Osteoblast (primary cell): ENCODE results near the gene NTSR2. TPM values are rescaled to one million over a fixed set of nuclear protein-coding genes. Genes with fewer than 3 reads are reported as not detected.

Experiments used
- DNase-seq: peaks from one replicate; pipeline ENCODE4 v3.0.0; 2011; ENCODE audit warnings: low spot score, mixed read lengths; ENCODE audit not compliant: insufficient read length; ENCODE audit errors: missing footprints
- H2AFZ ChIP-seq: 2 replicates; pipeline ENCODE4 v1.6.0; 2011; ENCODE audit warnings: mild to moderate bottlenecking, low read length
- H3K27ac ChIP-seq: 2 replicates; pipeline ENCODE4 v1.5.1; 2011; ENCODE audit warnings: mild to moderate bottlenecking, low read depth, low read length, moderate library complexity
- H3K27me3 ChIP-seq: 2 replicates; pipeline ENCODE4 v1.6.0; 2012; ENCODE audit warnings: mild to moderate bottlenecking, control low read depth, inconsistent platforms, low read length, moderate library complexity; ENCODE audit not compliant: insufficient read depth
- H3K36me3 ChIP-seq: 2 replicates; pipeline ENCODE4 v1.5.1; 2011; ENCODE audit warnings: mild to moderate bottlenecking, low read length, control low read depth, moderate library complexity; ENCODE audit not compliant: insufficient read depth
- H3K4me1 ChIP-seq: 2 replicates; pipeline ENCODE4 v1.5.1; 2011; ENCODE audit warnings: mild to moderate bottlenecking, low read length, control low read depth, moderate library complexity; ENCODE audit not compliant: insufficient read depth
- H3K4me2 ChIP-seq: 2 replicates; pipeline ENCODE4 v1.6.0; 2011; ENCODE audit warnings: mild to moderate bottlenecking, low read length; ENCODE audit not compliant: insufficient read depth
- H3K4me3 ChIP-seq: fragments of 200-600 bp; sonication (generic); 3 replicates; pipeline ENCODE4 v1.5.1; 2012; ENCODE audit warnings: mild to moderate bottlenecking, low read length, inconsistent platforms; ENCODE audit not compliant: insufficient read depth
- H3K79me2 ChIP-seq: 2 replicates; pipeline ENCODE4 v1.6.0; 2012; ENCODE audit warnings: mild to moderate bottlenecking, low read length, control low read depth, inconsistent platforms; ENCODE audit not compliant: insufficient read depth
- H3K9me3 ChIP-seq: 2 replicates; pipeline ENCODE4 v1.5.1; 2011; ENCODE audit warnings: low read depth, low read length, control low read depth
- H4K20me1 ChIP-seq: 2 replicates; pipeline ENCODE4 v1.6.0; 2012; ENCODE audit warnings: mild to moderate bottlenecking, low read length, control low read depth; ENCODE audit not compliant: insufficient read depth
- total RNA-seq: library from RNA; depleted of rRNA; stranded (reverse); fragments of >200 nt; gene quantifications from 2 replicates; pipeline ENCODE4 v1.2.3, GENCODE V29; 2012
- TF ChIP-seq, protein P1 (sequence below): IDR thresholded peaks from 2 replicates; pipeline ENCODE4 v1.5.1; 2011; ENCODE audit warnings: mild to moderate bottlenecking, low read depth, low read length, moderate library complexity; ENCODE audit errors: extremely low read depth

NTSR2 gene
- total RNA-seq, 1 donor = not detected

DNA sequence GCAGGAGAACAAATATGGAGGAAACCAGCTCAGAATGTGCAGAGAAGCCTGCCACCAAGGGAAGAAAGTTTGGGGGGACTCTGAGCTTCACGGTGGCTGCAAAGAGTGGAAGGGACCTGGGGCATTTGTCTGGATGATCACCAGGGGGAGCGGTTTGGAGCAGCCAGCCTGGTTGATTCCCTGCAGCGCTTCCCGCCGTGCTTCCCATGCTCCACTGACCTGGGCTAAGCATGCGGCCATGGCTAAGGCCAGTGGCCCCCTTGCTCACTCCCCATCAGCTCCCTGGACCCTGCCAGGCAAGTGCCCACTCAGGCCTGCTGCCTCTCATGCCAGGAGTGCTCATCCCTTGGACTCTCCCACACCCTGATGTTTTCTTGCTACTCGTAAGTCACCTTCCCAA lies 27.0 kb downstream of the NTSR2 start:
- H3K36me3 ChIP-seq = no peaks in the 10 kb centered on the region
- no peak for DNase-seq
- H3K4me2 ChIP-seq = no peak overlapping the region
- no peak overlapping the region for H3K27ac ChIP-seq
- no peaks in the 10 kb centered on the region for H3K79me2 ChIP-seq
- TF ChIP-seq, protein P1, sequence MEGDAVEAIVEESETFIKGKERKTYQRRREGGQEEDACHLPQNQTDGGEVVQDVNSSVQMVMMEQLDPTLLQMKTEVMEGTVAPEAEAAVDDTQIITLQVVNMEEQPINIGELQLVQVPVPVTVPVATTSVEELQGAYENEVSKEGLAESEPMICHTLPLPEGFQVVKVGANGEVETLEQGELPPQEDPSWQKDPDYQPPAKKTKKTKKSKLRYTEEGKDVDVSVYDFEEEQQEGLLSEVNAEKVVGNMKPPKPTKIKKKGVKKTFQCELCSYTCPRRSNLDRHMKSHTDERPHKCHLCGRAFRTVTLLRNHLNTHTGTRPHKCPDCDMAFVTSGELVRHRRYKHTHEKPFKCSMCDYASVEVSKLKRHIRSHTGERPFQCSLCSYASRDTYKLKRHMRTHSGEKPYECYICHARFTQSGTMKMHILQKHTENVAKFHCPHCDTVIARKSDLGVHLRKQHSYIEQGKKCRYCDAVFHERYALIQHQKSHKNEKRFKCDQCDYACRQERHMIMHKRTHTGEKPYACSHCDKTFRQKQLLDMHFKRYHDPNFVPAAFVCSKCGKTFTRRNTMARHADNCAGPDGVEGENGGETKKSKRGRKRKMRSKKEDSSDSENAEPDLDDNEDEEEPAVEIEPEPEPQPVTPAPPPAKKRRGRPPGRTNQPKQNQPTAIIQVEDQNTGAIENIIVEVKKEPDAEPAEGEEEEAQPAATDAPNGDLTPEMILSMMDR = no peak
- no peak overlapping the region for H2AFZ ChIP-seq
- H3K4me1 ChIP-seq = no peaks in the 10 kb centered on the region
- no peak overlapping the region for H3K4me3 ChIP-seq
- no peaks in the 10 kb centered on the region for H3K9me3 ChIP-seq
- no peaks in the 10 kb centered on the region for H4K20me1 ChIP-seq
- H3K27me3 ChIP-seq = peaks cover 3% of the 10 kb centered on the region

DNA sequence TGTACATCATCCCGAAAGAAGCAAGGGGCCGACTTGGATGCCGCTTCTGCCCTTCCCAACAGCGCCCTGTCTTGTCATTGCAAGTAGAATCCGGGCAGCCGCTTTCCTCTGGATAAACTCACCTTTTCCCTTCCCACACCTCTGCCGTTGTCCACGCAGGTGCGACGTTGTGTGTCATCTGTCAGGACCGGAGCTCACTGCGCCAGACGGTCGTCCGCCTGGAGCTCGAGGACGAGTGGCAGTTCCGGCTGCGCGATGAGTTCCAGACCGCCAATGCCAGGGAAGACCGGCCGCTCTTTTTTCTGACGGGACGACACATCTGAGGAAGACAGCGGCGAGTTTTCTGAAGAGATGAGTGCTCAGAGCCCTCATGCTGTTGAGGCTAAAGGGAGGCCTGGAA lies 29.9 kb downstream of the NTSR2 start:
- no peak for DNase-seq
- no peaks in the 10 kb centered on the region for H3K36me3 ChIP-seq
- H3K27ac ChIP-seq = no peak overlapping the region
- no peak overlapping the region for H2AFZ ChIP-seq
- H3K4me2 ChIP-seq = no peak overlapping the region
- no peaks in the 10 kb centered on the region for H3K79me2 ChIP-seq
- H3K4me3 ChIP-seq = no peak overlapping the region
- TF ChIP-seq, protein P1 = no peak
- H3K27me3 ChIP-seq = peaks cover 4% of the 10 kb centered on the region
- no peaks in the 10 kb centered on the region for H3K9me3 ChIP-seq
- no peaks in the 10 kb centered on the region for H4K20me1 ChIP-seq
- H3K4me1 ChIP-seq = no peaks in the 10 kb centered on the region

- no peaks in the 10 kb centered on the region for H3K4me1 ChIP-seq
Measured at GRCh38 chr2:11639503-11639902, 30.5 kb downstream of the NTSR2 start.

DNA sequence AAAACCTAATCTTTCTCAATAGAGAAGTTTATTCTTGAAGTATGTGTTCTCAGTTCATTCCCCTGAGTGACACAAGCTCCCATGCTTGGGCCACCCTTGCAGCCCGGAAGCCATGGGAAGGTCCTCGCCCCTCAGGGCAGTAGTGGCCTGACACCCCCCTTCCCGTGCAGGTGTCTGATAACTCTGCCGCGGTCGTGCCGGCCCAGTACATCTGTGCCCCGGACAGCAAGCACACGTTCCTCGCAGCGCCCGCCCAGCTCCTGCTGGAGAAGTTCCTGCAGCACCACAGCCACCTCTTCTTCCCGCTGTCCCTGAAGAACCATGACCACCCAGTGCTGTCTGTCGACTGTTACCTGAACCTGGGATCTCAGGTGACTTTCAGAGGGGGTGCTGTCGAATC lies 32.4 kb downstream of the NTSR2 start:
- Histone ChIP-seq H3K4me1 (no peaks in the 10 kb centered on the region), H2AFZ (no peak overlapping the region), H3K4me2 (no peak overlapping the region), H3K27me3 (peaks cover 4% of the 10 kb centered on the region), H3K27ac (no peak overlapping the region), H3K9me3 (no peaks in the 10 kb centered on the region), H3K36me3 (no peaks in the 10 kb centered on the region), H3K4me3 (no peak overlapping the region), H3K79me2 (no peaks in the 10 kb centered on the region), H4K20me1 (no peaks in the 10 kb centered on the region)
- TF ChIP-seq, protein P1 = no peak
- DNase-seq = peak; percentile 64

More at GRCh38 chr2:11639503-11639902, 30.5 kb downstream of the NTSR2 start:
- Histone ChIP-seq H3K4me2 (no peak overlapping the region), H3K27ac (no peak overlapping the region), H2AFZ (no peak overlapping the region), H3K79me2 (no peaks in the 10 kb centered on the region), H3K36me3 (no peaks in the 10 kb centered on the region), H3K4me3 (no peak overlapping the region), H4K20me1 (no peaks in the 10 kb centered on the region), H3K9me3 (no peaks in the 10 kb centered on the region), H3K27me3 (peaks cover 4% of the 10 kb centered on the region)
- DNase-seq = peak; percentile 50
- TF ChIP-seq, protein P1 = no peak
